ENCODE measurements around the gene RNLS.

RNLS gene

DNA sequence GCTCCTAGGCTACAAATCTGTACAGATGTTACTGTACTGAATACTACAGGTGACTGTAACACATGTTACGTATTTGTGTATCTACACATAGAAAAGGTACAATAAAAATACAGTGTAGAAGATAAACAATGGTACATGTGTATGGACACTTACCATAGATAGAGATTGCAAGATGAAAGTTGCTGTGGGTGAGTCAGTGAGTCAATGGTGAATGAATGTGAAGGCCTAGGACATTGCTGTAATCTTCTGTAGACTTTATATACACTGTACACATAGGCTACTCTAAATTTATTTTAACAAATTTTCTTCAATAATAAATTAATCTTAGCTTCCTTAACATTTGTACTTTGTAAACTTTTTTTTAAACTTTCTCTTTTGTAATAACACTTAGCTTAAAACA is 205.6 kb downstream of the RNLS start:
- no peak for DNase-seq (ENCODE audit: low read depth)
- no peak overlapping the region for H3K4me3 ChIP-seq (ENCODE audit: control insufficient read depth, low read depth, low read length)

DNA sequence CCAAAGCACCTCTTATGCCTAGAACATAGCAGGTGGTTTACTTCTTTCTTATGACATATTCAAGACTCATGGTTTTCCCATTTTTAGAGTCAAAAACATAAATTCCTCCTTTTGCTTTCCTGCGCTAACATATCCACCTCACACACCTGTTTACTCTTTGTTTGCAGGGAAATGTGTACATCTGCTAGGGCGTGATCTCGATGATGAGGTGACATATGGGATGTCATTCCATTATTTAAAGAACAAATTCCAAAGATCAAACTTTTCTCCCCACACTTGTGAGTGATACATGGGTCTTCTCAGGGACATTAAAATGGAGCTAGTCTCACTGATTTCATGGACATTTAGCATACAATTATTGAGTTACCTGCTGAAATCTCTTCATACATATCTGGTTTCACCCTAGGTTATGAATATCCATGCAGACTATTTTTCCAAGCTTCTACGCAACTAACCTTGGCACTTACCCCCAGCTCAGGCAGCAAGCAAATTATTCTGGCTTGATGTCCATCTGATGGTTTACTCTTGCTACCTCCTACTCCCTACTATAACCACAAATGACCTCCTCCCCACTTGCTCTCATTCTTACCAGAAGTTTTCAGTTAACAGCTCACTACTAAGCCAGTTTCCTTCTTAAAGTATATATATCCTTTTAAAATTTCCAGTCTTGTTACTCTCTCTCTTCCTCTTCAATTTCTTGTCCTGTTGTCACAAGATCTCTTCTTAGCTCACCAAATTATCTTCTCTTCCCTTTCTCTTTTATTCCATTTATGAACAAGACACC is 208.5 kb downstream of the RNLS start:
- DNase-seq (ENCODE audit: low read depth): peak; percentile 41
- TF ChIP-seq, protein P1, sequence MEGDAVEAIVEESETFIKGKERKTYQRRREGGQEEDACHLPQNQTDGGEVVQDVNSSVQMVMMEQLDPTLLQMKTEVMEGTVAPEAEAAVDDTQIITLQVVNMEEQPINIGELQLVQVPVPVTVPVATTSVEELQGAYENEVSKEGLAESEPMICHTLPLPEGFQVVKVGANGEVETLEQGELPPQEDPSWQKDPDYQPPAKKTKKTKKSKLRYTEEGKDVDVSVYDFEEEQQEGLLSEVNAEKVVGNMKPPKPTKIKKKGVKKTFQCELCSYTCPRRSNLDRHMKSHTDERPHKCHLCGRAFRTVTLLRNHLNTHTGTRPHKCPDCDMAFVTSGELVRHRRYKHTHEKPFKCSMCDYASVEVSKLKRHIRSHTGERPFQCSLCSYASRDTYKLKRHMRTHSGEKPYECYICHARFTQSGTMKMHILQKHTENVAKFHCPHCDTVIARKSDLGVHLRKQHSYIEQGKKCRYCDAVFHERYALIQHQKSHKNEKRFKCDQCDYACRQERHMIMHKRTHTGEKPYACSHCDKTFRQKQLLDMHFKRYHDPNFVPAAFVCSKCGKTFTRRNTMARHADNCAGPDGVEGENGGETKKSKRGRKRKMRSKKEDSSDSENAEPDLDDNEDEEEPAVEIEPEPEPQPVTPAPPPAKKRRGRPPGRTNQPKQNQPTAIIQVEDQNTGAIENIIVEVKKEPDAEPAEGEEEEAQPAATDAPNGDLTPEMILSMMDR (conservative IDR thresholded peaks at IDR 0.05; ENCODE audit: control insufficient read depth, insufficient read depth, low read depth, low read length): no peak
- no peak overlapping the region for H3K4me3 ChIP-seq (ENCODE audit: control insufficient read depth, low read depth, low read length)

More for the DNA sequence above, 205.6 kb downstream of the RNLS start:
- TF ChIP-seq, protein P1 (conservative IDR thresholded peaks at IDR 0.05; ENCODE audit: control insufficient read depth, insufficient read depth, low read depth, low read length): no peak

DNA sequence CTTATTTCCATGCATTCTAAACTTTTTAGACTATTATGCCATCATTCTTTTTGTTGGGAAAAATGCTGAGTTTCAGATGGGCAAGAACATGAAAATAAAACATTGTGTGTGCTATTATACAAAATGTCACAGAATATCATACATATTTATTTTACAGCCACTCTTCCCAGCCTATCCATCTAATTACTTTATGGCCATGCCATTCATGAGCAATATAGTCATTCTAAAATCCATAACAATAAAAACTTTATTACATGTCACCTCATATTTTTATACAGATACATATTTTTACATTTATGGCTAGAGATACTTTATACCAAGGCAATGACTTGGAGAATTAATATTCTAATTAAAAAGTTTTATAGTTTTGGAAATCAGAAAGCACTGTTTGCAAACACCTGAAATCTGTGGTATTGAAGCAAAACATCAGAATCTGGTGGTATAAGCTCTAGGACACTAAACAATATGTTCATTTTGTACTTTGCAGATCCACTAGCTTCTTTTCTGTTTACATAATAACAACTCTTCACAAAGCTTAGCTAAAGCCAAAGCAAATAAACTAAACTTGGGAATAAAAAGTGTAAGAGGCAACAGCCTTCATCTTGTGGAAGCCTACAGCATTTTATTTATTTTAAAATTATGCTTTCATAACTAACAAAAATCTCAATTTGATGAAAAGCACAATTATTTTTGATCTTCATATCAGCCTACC is 210.1 kb downstream of the RNLS start:
- TF ChIP-seq, protein P1 (conservative IDR thresholded peaks at IDR 0.05; ENCODE audit: control insufficient read depth, insufficient read depth, low read depth, low read length): no peak
- DNase-seq (ENCODE audit: low read depth): no peak
- no peak overlapping the region for H3K4me3 ChIP-seq (ENCODE audit: control insufficient read depth, low read depth, low read length)

DNA sequence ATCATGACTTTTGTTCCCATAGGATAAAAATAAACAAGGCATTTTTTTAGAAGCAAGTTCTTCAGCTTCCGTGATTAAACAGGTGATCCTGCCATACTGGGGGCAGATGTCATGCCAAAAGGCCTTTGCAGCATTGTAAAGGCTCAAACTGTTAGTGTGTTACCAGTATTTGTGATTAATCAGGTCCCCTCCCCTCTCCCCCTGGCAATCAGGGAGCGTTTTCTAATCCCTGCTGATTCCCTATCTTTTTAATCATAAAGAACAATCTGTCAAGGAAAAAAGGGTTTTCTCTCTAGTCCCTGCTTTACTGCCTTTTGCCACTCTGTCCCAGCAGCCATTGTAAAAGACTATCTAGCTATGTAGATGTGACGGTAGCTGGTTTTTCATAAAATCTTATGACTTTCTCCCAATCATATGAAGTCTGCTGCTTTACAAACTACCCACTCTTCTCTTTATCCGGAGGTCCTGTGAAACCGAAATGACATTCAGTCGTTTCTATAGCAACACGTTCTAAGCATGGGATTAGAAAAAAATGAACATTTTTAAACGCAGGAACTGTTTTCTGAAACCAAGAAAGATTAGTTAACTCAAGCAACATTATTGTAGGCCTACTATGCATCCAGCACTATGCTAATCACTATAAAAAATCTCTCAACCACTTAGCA is 210.9 kb downstream of the RNLS start:
- DNase-seq (ENCODE audit: low read depth): no peak
- TF ChIP-seq, protein P1 (conservative IDR thresholded peaks at IDR 0.05; ENCODE audit: control insufficient read depth, insufficient read depth, low read depth, low read length): no peak
- H3K4me3 ChIP-seq (ENCODE audit: control insufficient read depth, low read depth, low read length): no peak overlapping the region

DNA sequence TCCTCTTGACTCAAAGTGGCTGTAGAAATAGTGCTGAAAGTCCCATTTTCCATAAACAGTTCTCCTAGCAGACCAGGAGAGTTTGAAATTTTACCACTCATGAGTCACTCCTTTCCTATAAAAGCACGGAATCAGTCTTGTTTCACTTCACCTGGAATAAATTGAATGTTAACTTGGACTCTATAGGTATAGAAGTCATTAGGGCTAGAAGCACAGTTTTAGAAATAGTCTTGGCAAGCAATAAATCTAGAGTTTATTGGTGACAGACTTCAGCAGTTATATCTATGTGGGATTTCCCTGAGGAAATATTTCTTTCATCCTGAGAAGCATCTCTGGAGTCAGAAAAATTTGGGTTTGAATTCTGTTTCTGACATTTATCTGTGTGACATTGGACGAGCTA is 212.4 kb downstream of the RNLS start:
- TF ChIP-seq, protein P1 (conservative IDR thresholded peaks at IDR 0.05; ENCODE audit: control insufficient read depth, insufficient read depth, low read depth, low read length): no peak
- DNase-seq (ENCODE audit: low read depth): no peak
- H3K4me3 ChIP-seq (ENCODE audit: control insufficient read depth, low read depth, low read length): no peak overlapping the region

DNA sequence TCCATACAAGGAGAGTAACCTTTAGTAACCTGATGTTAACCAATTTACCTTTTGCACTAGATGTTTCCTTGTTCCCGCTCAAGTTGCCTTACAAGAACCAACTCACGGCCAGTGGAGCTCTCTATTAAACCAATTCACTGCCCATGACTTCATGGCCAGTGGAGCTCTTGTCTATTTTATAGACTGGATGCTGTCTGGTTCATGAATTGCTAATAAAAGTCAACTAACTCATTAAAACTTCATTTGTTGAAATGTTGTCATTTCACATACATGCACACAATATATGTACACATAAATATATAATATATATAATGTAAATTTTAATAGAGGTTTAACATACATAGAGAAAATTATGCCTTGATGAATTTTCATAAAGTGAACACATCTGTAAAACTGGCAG is 216.3 kb downstream of the RNLS start:
- H3K4me3 ChIP-seq (ENCODE audit: control insufficient read depth, low read depth, low read length): no peak overlapping the region
- no peak for DNase-seq (ENCODE audit: low read depth)
- TF ChIP-seq, protein P1 (conservative IDR thresholded peaks at IDR 0.05; ENCODE audit: control insufficient read depth, insufficient read depth, low read depth, low read length): no peak
